ENCODE measurements around the gene HLA-C. TPM values are rescaled to one million over a fixed set of nuclear protein-coding genes. Genes with fewer than 3 reads are reported as not detected.

The HLA-C gene
- total RNA-seq, 1 experiment from 2014 or later, result 333 TPM

DNA sequence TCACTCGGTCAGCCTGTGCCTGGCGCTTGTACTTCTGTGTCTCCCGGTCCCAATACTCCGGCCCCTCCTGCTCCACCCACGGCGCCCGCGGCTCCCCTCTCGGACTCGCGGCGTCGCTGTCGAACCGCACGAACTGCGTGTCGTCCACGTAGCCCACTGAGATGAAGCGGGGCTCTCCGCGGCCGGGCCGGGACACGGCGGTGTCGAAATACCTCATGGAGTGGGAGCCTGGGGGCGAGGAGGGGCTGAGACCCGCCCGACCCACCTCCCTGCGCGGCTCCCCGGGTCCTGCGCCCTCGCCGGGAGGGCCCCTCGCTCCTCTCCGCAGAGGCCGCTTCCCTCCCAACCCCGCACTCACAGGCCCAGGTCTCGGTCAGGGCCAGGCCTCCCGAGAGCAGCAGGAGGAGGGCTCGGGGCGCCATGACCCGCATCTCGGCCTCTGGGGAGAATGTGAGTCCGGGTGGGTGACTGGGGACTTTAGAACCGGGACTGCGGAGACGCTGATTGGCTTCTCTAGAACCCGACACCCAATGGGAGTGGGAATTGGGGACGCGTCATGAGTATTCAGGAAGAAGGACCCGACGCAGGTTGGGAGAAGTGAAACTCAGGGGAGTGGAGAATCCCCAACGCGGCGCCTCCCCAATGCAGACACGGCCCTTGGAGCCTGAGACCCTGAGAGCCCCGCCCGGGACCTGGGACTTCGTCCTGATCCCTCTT lies at the start of gene HLA-C (continued):
- TF ChIP-seq, protein P1, sequence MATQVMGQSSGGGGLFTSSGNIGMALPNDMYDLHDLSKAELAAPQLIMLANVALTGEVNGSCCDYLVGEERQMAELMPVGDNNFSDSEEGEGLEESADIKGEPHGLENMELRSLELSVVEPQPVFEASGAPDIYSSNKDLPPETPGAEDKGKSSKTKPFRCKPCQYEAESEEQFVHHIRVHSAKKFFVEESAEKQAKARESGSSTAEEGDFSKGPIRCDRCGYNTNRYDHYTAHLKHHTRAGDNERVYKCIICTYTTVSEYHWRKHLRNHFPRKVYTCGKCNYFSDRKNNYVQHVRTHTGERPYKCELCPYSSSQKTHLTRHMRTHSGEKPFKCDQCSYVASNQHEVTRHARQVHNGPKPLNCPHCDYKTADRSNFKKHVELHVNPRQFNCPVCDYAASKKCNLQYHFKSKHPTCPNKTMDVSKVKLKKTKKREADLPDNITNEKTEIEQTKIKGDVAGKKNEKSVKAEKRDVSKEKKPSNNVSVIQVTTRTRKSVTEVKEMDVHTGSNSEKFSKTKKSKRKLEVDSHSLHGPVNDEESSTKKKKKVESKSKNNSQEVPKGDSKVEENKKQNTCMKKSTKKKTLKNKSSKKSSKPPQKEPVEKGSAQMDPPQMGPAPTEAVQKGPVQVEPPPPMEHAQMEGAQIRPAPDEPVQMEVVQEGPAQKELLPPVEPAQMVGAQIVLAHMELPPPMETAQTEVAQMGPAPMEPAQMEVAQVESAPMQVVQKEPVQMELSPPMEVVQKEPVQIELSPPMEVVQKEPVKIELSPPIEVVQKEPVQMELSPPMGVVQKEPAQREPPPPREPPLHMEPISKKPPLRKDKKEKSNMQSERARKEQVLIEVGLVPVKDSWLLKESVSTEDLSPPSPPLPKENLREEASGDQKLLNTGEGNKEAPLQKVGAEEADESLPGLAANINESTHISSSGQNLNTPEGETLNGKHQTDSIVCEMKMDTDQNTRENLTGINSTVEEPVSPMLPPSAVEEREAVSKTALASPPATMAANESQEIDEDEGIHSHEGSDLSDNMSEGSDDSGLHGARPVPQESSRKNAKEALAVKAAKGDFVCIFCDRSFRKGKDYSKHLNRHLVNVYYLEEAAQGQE (IDR thresholded peaks at IDR 0.05; ENCODE audit: low read depth), result no peak
- peak; percentile 24; the same call in 1 of the 2 replicates for TF ChIP-seq ZFX (IDR thresholded peaks at IDR 0.05)
- TF ChIP-seq JUND (IDR thresholded peaks at IDR 0.05), result no peak
- no peak for TF ChIP-seq CEBPB (IDR thresholded peaks at IDR 0.05; ENCODE audit: low read depth)

DNA sequence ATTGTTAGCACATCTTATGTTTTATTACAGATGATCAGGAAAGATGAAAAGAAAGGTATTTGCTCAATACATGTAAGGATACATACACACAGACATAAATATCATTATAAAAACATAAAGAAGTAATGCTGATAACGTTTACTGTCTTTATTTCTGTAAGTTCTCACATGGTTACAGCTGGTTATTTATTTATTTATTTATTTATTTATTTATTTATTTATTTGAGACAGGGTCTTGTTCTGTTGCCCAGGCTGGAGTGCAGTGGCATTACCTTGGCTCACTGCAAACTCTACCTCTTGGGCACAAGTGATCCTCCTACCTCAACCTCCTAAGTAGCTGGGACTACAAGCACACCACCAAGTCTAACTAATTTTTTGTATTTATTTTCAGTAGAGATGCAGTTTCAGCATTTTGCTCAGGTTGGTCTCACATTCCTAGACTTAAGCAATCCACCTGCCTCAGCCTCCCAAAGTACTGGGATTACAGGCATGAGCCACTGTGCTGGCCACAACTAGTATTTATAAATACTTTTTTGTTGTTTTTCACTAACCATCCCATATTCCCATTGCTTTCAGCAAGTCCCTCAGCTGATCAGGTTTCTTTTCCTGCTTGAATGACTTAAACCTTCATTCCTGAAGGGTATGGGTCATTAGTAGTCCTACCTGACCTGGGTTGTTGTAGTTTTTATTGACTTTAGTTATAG lies 49.3 kb upstream of the HLA-C start:
- RAD21 ChIA-PET (ENCODE audit: low non-redundant PET in 1 of 2, low total read pairs in 2 of 2, uncharacterized antibody in 2 of 2, unreplicated experiment in 2 of 2), result no interaction called here
- no peaks in the 10 kb centered on the region for H3K36me3 ChIP-seq (ENCODE audit: control insufficient read depth in 1 of 2, insufficient read depth in 2 of 2, low read length in 2 of 2)
- no peak overlapping the region for H3K27ac ChIP-seq (ENCODE audit: low read depth, low read length)
- CTCF ChIA-PET, result interaction anchor here (1.2 kb wide), 1 partner anchor 45 kb away, joined by 4 read pairs; no protein-coding TSS in a partner anchor
- H3K9me2 ChIP-seq (ENCODE audit: insufficient read depth), result no peaks in the 10 kb centered on the region
- no TSS peak for BruUV-seq (replicated peaks)
- DNase-seq (ENCODE audit: low read depth, low spot score), result no peak
- no peaks in the 10 kb centered on the region for H4K20me1 ChIP-seq (ENCODE audit: insufficient read depth)
- POLR2A ChIA-PET, result interaction anchor here (0.6 to 0.8 kb wide), 2 partner anchors 75 to 118 kb away, joined by 3 to 6 read pairs; no protein-coding TSS in a partner anchor
- TF ChIP-seq SIN3A (IDR thresholded peaks at IDR 0.05; ENCODE audit: low read depth) (no peak), SRF (IDR thresholded peaks at IDR 0.05; ENCODE audit: low read depth) (no peak), ZNF274 (IDR thresholded peaks at IDR 0.05; ENCODE audit: low read depth, low read length) (no peak), SP1 (IDR thresholded peaks at IDR 0.05; ENCODE audit: low read depth) (no peak), EZH2 (IDR thresholded peaks at IDR 0.05) (no peak), POLR2AphosphoS5 (IDR thresholded peaks at IDR 0.05; ENCODE audit: low read depth, low read length) (no peak), POLR2A (IDR thresholded peaks at IDR 0.05; ENCODE audit: borderline replicate concordance, extremely low read depth, insufficient read depth, insufficient read length) (no peak)
- TF ChIP-seq, protein P2, sequence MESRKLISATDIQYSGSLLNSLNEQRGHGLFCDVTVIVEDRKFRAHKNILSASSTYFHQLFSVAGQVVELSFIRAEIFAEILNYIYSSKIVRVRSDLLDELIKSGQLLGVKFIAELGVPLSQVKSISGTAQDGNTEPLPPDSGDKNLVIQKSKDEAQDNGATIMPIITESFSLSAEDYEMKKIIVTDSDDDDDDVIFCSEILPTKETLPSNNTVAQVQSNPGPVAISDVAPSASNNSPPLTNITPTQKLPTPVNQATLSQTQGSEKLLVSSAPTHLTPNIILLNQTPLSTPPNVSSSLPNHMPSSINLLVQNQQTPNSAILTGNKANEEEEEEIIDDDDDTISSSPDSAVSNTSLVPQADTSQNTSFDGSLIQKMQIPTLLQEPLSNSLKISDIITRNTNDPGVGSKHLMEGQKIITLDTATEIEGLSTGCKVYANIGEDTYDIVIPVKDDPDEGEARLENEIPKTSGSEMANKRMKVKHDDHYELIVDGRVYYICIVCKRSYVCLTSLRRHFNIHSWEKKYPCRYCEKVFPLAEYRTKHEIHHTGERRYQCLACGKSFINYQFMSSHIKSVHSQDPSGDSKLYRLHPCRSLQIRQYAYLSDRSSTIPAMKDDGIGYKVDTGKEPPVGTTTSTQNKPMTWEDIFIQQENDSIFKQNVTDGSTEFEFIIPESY (IDR thresholded peaks at IDR 0.05; ENCODE audit: extremely low read depth, insufficient replicate concordance, low read length), result no peak
- H3K9ac ChIP-seq (ENCODE audit: low read length), result no peak overlapping the region
- H3K4me3 ChIP-seq (replicated peaks in 1 of 2; ENCODE audit: low read depth in 1 of 2, low read length in 2 of 2), result no peak overlapping the region
- no peaks in the 10 kb centered on the region for H3K4me1 ChIP-seq (ENCODE audit: control insufficient read depth in 1 of 2, insufficient read depth in 2 of 2, low read length in 2 of 2)
- no peaks in the 10 kb centered on the region for H3K79me2 ChIP-seq (ENCODE audit: insufficient read depth, low read length)
- H3K9me3 ChIP-seq (ENCODE audit: control insufficient read depth in 1 of 2, insufficient read depth in 1 of 2, low read depth in 1 of 2, low read length in 2 of 2), result no peaks in the 10 kb centered on the region
- intact Hi-C loops (cut with micrococcal nuclease), result no loop called here
- no peak for ATAC-seq
- H3K27me3 ChIP-seq (ENCODE audit: insufficient read depth, low read length), result no peaks in the 10 kb centered on the region
- H2AFZ ChIP-seq (ENCODE audit: low read depth, low read length, poor library complexity, severe bottlenecking), result no peak overlapping the region
- no peak overlapping the region for H3K4me2 ChIP-seq (ENCODE audit: low read length)
